RWPE1 (cell line): ENCODE measurements around the gene C1orf105.

ENCODE experiments used
- CTCF ChIA-PET: fragments of 350-600 bp; sonication (Branson Sonifier 250); formaldehyde crosslinking; extraction: SDS; loops from one replicate; lab custom pipeline; 2021; lab: Yijun Ruan, JAX
- POLR2A ChIA-PET: fragments of 400-600 bp; formaldehyde crosslinking; extraction: SDS; loops from one replicate; lab custom pipeline; 2020; ENCODE audit warnings: antibody characterized with exemption; ENCODE audit not compliant: low non-redundant PET; lab: Yijun Ruan, JAX
- DNase-seq: peaks from one replicate; pipeline ENCODE4 v3.0.0; 2012; ENCODE audit warnings: low spot score
- H3K27ac ChIP-seq: fragments of 450-650 bp; 2 replicates; pipeline ENCODE4 v1.5.1; 2017
- TF ChIP-seq, protein P1 (sequence below): fragments of 450-650 bp; conservative IDR thresholded peaks from 2 replicates; pipeline ENCODE4 v1.5.1; 2017; ENCODE audit warnings: low read depth, mild to moderate bottlenecking

C1orf105 gene

DNA sequence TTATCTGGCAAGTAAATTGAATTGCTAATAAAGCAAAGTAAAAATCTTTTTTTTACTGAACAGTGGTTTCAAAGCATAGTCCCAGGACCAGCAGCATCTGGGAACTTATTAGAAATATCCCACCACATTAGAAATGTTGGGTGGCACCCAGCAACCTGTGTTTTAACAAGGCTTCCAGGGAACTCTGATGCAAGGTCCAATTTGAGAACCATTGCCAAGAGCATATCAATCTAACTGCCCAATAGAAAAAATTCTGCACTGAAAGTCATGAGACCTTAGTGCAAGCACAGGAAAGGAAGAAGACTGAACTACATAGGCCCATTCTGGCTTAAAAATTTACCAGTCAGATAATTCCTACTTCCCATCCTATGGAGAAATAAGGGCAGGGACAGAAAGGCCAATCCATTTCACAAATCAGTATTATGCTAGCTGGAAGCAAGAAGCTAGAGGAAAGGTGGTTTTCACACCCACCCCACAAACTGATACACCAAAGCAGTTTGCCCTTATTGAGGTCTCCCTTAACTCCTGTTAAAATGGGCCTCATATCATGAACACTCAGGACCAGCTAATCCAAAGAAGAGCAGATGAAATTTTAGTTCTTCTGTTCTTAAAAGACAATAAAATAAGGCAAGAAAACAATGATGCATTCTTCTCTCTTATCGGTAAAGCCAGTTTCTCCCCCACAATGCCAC is 17.5 kb upstream of the C1orf105 start:
- no peak overlapping the region for H3K27ac ChIP-seq
- CTCF ChIA-PET = interaction anchor here (0.6 kb wide), 3 partner anchors 17 to 217 kb away, joined by 3 to 5 read pairs (median 4); no protein-coding TSS in a partner anchor
- no peak for DNase-seq
- POLR2A ChIA-PET = no interaction called here
- TF ChIP-seq, protein P1, sequence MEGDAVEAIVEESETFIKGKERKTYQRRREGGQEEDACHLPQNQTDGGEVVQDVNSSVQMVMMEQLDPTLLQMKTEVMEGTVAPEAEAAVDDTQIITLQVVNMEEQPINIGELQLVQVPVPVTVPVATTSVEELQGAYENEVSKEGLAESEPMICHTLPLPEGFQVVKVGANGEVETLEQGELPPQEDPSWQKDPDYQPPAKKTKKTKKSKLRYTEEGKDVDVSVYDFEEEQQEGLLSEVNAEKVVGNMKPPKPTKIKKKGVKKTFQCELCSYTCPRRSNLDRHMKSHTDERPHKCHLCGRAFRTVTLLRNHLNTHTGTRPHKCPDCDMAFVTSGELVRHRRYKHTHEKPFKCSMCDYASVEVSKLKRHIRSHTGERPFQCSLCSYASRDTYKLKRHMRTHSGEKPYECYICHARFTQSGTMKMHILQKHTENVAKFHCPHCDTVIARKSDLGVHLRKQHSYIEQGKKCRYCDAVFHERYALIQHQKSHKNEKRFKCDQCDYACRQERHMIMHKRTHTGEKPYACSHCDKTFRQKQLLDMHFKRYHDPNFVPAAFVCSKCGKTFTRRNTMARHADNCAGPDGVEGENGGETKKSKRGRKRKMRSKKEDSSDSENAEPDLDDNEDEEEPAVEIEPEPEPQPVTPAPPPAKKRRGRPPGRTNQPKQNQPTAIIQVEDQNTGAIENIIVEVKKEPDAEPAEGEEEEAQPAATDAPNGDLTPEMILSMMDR = no peak

DNA sequence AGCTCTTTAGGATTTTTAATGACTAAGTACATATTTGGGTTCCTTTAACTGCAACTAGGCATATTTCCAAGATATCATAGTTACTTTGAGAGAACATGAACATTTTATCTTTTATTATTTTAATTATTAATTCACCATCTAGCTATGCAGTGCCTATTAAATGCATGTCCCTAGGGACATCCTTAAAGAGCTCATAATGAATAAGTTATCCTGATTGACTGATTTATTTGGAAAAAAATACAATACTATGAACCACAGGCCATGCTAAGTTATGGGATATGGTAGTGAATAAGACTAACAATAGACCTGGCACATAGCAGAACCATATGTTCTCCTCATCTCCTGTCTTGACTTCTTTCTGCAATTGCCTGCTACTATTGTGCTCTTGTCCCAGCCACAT is 16.4 kb upstream of the C1orf105 start:
- no peak overlapping the region for H3K27ac ChIP-seq
- CTCF ChIA-PET = no interaction called here
- DNase-seq = no peak
- TF ChIP-seq, protein P1 = no peak
- POLR2A ChIA-PET = no interaction called here

DNA sequence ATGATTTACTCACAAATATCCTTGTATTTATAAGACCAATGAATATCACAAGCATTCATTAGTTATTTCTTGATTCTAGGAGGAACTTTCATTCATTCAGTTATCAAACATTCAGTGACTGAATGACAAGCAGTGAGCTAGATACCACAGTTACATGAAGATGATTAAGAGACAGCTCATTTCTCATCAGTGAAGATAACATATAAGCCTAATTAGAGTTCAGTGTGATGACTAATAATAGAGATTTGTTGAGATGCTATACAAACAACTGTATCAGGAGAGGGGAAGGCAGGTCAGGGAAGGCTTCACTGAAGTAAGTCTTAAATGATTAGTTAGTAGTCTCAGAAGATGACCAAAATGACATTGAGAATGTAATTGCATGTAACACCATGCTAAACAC is 14.6 kb upstream of the C1orf105 start:
- POLR2A ChIA-PET = no interaction called here

GRCh38 chr1:172406968-172407367 is 13.5 kb upstream of the C1orf105 start:
- ChIA-PET CTCF (no interaction called here), POLR2A (no interaction called here)
- no peak overlapping the region for H3K27ac ChIP-seq
- DNase-seq = no peak
- TF ChIP-seq, protein P1 = no peak

More for the DNA sequence above, 14.6 kb upstream of the C1orf105 start:
- TF ChIP-seq, protein P1 = no peak
- no peak overlapping the region for H3K27ac ChIP-seq
- CTCF ChIA-PET = interaction anchor here (0.7 kb wide), 1 partner anchor 125 kb away, joined by 4 read pairs; no protein-coding TSS in a partner anchor
- no peak for DNase-seq

- TF ChIP-seq, protein P1 = no peak
- POLR2A ChIA-PET = no interaction called here
- DNase-seq = no peak
- no peak overlapping the region for H3K27ac ChIP-seq
- CTCF ChIA-PET = interaction anchor here (0.7 kb wide), 1 partner anchor 407 kb away, joined by 3 read pairs; no protein-coding TSS in a partner anchor
These were observed 11.5 kb upstream of the C1orf105 start for GRCh38 chr1:172408958-172409357.

DNA sequence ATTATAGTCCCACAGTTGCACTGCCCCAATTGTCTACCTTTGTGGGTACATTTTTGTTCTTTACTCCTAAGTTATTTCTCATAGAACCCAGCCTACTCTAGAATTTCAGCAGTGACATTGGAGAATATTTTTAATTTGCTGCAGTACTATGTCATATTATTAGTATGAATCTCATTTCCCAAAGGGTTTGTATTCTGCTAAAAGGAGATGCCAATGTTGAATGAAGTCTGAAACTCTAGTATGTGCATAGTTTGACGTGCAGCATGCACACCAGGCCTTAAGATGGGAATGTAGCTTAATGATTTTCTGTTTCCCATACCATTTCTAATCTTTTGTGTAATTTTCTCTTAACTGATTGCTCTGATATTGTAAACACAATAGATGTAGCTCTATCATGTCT is 10.5 kb upstream of the C1orf105 start:
- no peak overlapping the region for H3K27ac ChIP-seq
- ChIA-PET POLR2A (no interaction called here), CTCF (no interaction called here)
- TF ChIP-seq, protein P1 = no peak
- DNase-seq = no peak
